IPS-18a (cell line): ENCODE data around the gene VPS33A.

Experiments used
- H3K27ac ChIP-seq: one replicate; pipeline ENCODE4 v1.5.1; 2013; ENCODE audit warnings: low read length
- H3K27me3 ChIP-seq: one replicate; pipeline ENCODE4 v1.6.1; 2013; ENCODE audit warnings: mild to moderate bottlenecking, low read length; ENCODE audit not compliant: control insufficient read depth, insufficient read depth
- H3K36me3 ChIP-seq: one replicate; pipeline ENCODE4 v1.6.1; 2013; ENCODE audit warnings: low read depth, low read length; ENCODE audit not compliant: control insufficient read depth
- H3K4me1 ChIP-seq: one replicate; pipeline ENCODE4 v1.6.1; 2013; ENCODE audit warnings: low read depth, low read length; ENCODE audit not compliant: control insufficient read depth
- H3K4me3 ChIP-seq: one replicate; pipeline ENCODE4 v1.5.1; 2013; ENCODE audit warnings: low read length
- H3K9ac ChIP-seq: one replicate; pipeline ENCODE4 v1.6.1; 2013; ENCODE audit warnings: mild to moderate bottlenecking, low read length, moderate library complexity
- H3K9me3 ChIP-seq: one replicate; pipeline ENCODE4 v1.6.1; 2013; ENCODE audit warnings: low read depth, low read length; ENCODE audit not compliant: control insufficient read depth

Gene VPS33A

DNA sequence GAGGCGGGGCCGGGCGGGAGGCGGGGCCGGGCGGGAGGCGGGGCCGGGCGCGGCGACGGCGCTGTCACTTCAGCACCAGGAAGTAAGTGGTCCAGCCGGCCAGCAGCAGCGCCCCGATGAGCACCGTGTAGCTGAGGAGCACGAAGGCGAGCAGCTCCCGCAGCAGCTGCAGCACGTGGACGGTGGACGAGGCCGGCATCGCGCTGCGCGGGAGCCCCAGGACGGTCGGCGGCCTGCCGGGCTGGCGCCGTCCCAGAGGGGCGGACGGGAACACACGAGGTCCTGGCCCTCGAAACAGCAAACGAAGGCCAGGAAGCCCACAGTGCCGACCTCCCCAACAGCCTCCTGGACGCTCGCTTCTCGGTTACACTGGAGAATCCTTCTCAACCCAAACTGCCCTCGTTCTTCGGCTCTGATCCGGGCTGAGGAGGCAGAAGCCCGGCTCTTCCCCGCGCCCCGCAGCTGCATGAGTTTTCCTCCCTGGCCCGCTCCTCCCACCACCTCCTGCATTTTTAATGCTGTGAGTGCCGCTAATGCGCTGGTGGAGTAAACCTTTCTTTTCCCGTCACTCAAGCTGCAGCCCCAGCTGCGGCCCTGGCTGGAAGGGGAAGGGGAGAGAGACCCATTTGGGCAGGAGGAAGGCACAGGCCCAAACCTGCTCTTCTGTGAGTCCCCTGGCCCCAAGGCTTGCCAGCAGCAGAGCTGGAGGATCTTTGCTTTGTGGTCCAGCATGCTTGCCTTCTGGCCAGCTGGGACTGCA lies 39.7 kb downstream of the VPS33A start:
- no peaks in the 10 kb centered on the region for H3K9me3 ChIP-seq
- H3K4me1 ChIP-seq, result peaks cover 12% of the 10 kb centered on the region
- H3K27me3 ChIP-seq, result no peaks in the 10 kb centered on the region
- no peak overlapping the region for H3K9ac ChIP-seq
- H3K27ac ChIP-seq, result no peak overlapping the region
- peaks cover 30% of the 10 kb centered on the region for H3K36me3 ChIP-seq
- H3K4me3 ChIP-seq, result peak overlapping the region; percentile 6

GRCh38 chr12:122225683-122226365 lies 40.5 kb downstream of the VPS33A start, which contains the start of gene DIABLO:
DIABLO (minus strand) TSS chr12:122226052; CDS start chr12:122226014, 38 bp downstream.
- H3K4me1 ChIP-seq, result peaks cover 12% of the 10 kb centered on the region
- H3K9me3 ChIP-seq, result no peaks in the 10 kb centered on the region
- H3K9ac ChIP-seq, result peak within 1 kb of the TSS; percentile 88
- H3K27me3 ChIP-seq, result no peaks in the 10 kb centered on the region
- peak within 1 kb of the TSS; percentile 94 for H3K4me3 ChIP-seq
- peaks cover 32% of the 10 kb centered on the region for H3K36me3 ChIP-seq
- peak within 1 kb of the TSS; percentile 86 for H3K27ac ChIP-seq

DNA sequence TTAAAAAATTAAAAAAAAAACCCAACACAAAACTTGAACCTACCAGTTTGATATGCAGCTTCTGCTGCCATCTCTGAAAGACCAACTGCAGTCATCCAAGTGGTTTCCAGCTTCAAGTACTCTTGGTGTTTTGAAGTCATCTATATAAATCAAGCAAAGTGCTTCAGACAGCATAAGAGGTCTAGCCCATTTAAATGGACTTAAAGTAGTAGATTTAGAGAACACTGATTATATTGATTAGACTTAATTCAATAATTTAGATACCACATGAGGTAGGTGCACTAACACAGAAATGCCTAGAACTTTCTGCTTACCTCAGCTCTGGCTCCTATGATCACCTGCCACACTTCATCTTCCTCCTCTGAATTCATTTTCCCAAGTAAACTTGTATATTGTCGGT lies 49.8 kb downstream of the VPS33A start:
- no peaks in the 10 kb centered on the region for H3K4me1 ChIP-seq
- H3K36me3 ChIP-seq, result peaks cover 68% of the 10 kb centered on the region
- no peak overlapping the region for H3K9ac ChIP-seq
- H3K9me3 ChIP-seq, result no peaks in the 10 kb centered on the region
- no peak overlapping the region for H3K4me3 ChIP-seq
- no peaks in the 10 kb centered on the region for H3K27me3 ChIP-seq
- no peak overlapping the region for H3K27ac ChIP-seq

- no peaks in the 10 kb centered on the region for H3K4me1 ChIP-seq
- no peaks in the 10 kb centered on the region for H3K27me3 ChIP-seq
- H3K27ac ChIP-seq, result no peak overlapping the region
- H3K36me3 ChIP-seq, result peaks cover 66% of the 10 kb centered on the region
- no peak overlapping the region for H3K9ac ChIP-seq
- H3K4me3 ChIP-seq, result no peak overlapping the region
- H3K9me3 ChIP-seq, result no peaks in the 10 kb centered on the region
Observed at GRCh38 chr12:122215771-122216170, 50.5 kb downstream of the VPS33A start.

- H3K27me3 ChIP-seq, result peaks cover 32% of the 10 kb centered on the region
- no peak overlapping the region for H3K27ac ChIP-seq
- no peaks in the 10 kb centered on the region for H3K9me3 ChIP-seq
- no peaks in the 10 kb centered on the region for H3K4me1 ChIP-seq
- peaks cover 50% of the 10 kb centered on the region for H3K36me3 ChIP-seq
- H3K4me3 ChIP-seq, result no peak overlapping the region
- no peak overlapping the region for H3K9ac ChIP-seq
Observed at GRCh38 chr12:122208073-122208820, 58.0 kb downstream of the VPS33A start.

- Histone ChIP-seq H3K36me3 (peaks cover 43% of the 10 kb centered on the region), H3K9ac (no peak overlapping the region), H3K27ac (no peak overlapping the region), H3K9me3 (no peaks in the 10 kb centered on the region), H3K4me1 (no peaks in the 10 kb centered on the region), H3K27me3 (peaks cover 41% of the 10 kb centered on the region), H3K4me3 (no peak overlapping the region)
Observed at GRCh38 chr12:122207391-122207790, 58.9 kb downstream of the VPS33A start.

GRCh38 chr12:122206976-122207375 lies 59.3 kb downstream of the VPS33A start:
- Histone ChIP-seq H3K27me3 (peaks cover 45% of the 10 kb centered on the region), H3K9me3 (no peaks in the 10 kb centered on the region), H3K9ac (no peak overlapping the region), H3K4me1 (no peaks in the 10 kb centered on the region), H3K27ac (no peak overlapping the region), H3K36me3 (peaks cover 39% of the 10 kb centered on the region), H3K4me3 (no peak overlapping the region)

DNA sequence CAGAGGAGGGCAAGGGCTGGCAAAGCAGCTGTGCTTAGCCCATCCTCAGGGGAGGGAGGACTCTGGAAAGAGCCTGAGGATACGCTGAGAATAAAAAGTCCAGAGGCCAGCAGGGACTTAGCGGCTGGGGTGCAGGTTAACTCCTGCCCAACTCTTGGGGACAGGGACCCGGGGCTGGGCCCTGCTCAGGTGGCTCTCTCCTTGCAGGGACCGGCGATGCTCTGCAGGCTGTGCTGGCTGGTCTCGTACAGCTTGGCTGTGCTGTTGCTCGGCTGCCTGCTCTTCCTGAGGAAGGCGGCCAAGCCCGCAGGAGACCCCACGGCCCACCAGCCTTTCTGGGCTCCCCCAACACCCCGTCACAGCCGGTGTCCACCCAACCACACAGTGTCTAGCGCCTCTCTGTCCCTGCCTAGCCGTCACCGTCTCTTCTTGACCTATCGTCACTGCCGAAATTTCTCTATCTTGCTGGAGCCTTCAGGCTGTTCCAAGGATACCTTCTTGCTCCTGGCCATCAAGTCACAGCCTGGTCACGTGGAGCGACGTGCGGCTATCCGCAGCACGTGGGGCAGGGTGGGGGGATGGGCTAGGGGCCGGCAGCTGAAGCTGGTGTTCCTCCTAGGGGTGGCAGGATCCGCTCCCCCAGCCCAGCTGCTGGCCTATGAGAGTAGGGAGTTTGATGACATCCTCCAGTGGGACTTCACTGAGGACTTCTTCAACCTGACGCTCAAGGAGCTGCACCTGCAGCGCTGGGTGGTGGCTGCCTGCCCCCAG lies 60.0 kb downstream of the VPS33A start:
- Histone ChIP-seq H3K9me3 (no peaks in the 10 kb centered on the region), H3K36me3 (peaks cover 33% of the 10 kb centered on the region), H3K4me3 (no peak overlapping the region), H3K27ac (no peak overlapping the region), H3K27me3 (peaks cover 52% of the 10 kb centered on the region), H3K4me1 (no peaks in the 10 kb centered on the region), H3K9ac (no peak overlapping the region)

- H3K9ac ChIP-seq, result no peak overlapping the region
- H3K4me3 ChIP-seq, result no peak overlapping the region
- H3K9me3 ChIP-seq, result no peaks in the 10 kb centered on the region
- peaks cover 53% of the 10 kb centered on the region for H3K27me3 ChIP-seq
- peaks cover 27% of the 10 kb centered on the region for H3K36me3 ChIP-seq
- H3K4me1 ChIP-seq, result no peaks in the 10 kb centered on the region
- no peak overlapping the region for H3K27ac ChIP-seq
Observed at GRCh38 chr12:122205053-122205925, 61.0 kb downstream of the VPS33A start.

DNA sequence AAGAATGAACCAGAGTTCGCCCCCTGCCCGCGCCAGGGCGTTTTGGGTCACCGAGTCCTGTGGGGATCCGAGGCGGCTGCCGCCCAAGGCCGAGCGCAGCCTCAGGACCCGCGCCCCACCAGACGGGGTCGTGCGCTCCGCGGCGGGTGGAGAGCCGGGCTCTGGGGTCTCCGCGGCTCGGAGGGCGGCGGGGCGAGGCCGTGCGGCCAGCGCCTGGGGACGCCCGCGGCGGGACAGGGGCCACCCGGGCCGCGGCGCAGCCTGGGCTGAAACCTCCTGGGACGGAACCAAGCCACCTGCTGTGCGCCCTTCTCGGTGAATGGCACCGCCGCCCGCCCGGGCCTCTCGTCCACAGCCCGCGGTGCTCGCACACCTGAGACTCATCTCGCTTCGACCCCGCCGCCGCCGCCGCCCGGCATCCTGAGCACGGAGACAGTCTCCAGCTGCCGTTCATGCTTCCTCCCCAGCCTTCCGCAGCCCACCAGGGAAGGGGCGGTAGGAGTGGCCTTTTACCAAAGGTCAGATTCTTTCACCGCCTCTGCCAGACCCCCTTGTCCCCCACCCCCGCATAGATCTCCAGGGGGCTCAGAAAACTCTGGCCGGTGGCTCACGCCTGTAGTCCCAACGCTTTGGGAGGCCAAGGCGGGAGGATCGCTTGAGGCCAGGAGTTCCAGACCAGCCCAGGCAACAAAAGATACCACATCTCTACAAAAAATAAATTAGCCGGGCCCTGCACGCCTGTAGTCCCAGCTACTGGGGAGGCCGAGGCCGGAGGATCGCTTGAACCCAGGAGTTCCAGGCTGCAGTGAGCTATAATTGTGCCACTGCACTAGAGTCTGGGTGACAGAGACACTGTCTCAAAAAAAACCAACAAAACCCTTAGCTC lies 61.9 kb downstream of the VPS33A start:
- peaks cover 57% of the 10 kb centered on the region for H3K27me3 ChIP-seq
- H3K9ac ChIP-seq, result no peak overlapping the region
- H3K36me3 ChIP-seq, result peaks cover 20% of the 10 kb centered on the region
- H3K27ac ChIP-seq, result no peak overlapping the region
- no peaks in the 10 kb centered on the region for H3K9me3 ChIP-seq
- H3K4me1 ChIP-seq, result no peaks in the 10 kb centered on the region
- peak overlapping the region; percentile 58 for H3K4me3 ChIP-seq
